Keratinocyte (primary cell): ENCODE results near the gene NASP.

Source experiments
- EZH2 ChIP-seq: IDR thresholded peaks from one replicate; pipeline ENCODE4 v1.6.1; 2012; ENCODE audit warnings: inconsistent platforms, mild to moderate bottlenecking, low read length, moderate library complexity
- TF ChIP-seq, protein P1 (sequence below), 3 experiments: IDR thresholded peaks in 1 of 3; conservative IDR thresholded peaks in 1 of 3; optimal IDR thresholded peaks in 1 of 3; 2 replicates in 2 of 3; 3 replicates in 1 of 3; pipeline versions ENCODE3 to v1.5.1; 2011; ENCODE audit warnings: low read length in 3 of 3, mild to moderate bottlenecking in 3 of 3, moderate library complexity in 2 of 3, control low read depth in 1 of 3, inconsistent platforms in 1 of 3; ENCODE audit not compliant: insufficient read depth in 2 of 3; ENCODE audit errors: extremely low read depth in 1 of 3

DNA sequence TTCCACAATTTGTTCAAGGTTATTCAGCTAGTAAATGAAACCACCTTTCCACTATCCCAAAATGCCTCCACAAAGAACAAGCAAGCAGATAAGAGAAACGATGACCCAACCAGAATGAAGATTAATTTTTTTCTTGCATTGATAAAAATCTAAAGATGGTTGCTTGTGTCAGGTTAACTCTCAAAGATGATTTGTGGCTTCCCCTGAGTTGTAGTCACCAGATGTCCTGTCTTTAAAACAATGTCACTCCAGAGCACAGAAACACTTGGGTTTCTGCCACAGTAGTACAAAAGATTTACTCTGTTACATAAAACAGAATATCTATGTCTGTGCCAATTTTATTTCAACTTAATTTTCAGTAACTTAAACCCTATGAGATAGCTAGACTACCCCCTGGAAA, 51.4 kb downstream of the NASP start:
- TF ChIP-seq, protein P1, sequence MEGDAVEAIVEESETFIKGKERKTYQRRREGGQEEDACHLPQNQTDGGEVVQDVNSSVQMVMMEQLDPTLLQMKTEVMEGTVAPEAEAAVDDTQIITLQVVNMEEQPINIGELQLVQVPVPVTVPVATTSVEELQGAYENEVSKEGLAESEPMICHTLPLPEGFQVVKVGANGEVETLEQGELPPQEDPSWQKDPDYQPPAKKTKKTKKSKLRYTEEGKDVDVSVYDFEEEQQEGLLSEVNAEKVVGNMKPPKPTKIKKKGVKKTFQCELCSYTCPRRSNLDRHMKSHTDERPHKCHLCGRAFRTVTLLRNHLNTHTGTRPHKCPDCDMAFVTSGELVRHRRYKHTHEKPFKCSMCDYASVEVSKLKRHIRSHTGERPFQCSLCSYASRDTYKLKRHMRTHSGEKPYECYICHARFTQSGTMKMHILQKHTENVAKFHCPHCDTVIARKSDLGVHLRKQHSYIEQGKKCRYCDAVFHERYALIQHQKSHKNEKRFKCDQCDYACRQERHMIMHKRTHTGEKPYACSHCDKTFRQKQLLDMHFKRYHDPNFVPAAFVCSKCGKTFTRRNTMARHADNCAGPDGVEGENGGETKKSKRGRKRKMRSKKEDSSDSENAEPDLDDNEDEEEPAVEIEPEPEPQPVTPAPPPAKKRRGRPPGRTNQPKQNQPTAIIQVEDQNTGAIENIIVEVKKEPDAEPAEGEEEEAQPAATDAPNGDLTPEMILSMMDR (optimal IDR thresholded peaks at IDR 0.05 in 1 of 3, IDR thresholded peaks at IDR 0.05 in 1 of 3, conservative IDR thresholded peaks at IDR 0.05 in 1 of 3; ENCODE audit: extremely low read depth in 1 of 3, insufficient read depth in 2 of 3, low read length in 3 of 3), result no peak
- no peak for TF ChIP-seq EZH2
